ENCODE results near the gene PRDM16.

DNA sequence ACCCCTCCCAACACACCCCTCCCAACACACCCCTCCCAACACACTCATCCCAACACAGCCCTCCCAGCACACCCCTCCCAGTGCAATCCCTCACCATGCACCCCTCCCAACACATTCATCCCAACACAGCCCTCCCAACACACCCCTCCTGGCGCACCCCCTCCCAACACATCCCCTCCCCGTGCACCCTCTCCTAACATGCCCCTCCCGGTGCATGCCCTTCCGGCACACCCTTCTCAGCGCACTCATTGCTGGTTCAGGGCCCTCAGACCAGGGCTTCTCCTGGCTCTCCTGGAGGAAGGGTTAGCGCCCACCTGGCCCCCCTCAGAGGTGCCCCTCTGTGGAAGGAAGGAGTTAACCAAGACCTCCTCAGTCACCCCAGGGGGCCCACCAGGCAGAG is 310.9 kb downstream of the PRDM16 start:
- no peak for TF ChIP-seq MYC (IDR thresholded peaks at IDR 0.05; ENCODE audit: low read depth, low read length)
- TF ChIP-seq, protein P1, sequence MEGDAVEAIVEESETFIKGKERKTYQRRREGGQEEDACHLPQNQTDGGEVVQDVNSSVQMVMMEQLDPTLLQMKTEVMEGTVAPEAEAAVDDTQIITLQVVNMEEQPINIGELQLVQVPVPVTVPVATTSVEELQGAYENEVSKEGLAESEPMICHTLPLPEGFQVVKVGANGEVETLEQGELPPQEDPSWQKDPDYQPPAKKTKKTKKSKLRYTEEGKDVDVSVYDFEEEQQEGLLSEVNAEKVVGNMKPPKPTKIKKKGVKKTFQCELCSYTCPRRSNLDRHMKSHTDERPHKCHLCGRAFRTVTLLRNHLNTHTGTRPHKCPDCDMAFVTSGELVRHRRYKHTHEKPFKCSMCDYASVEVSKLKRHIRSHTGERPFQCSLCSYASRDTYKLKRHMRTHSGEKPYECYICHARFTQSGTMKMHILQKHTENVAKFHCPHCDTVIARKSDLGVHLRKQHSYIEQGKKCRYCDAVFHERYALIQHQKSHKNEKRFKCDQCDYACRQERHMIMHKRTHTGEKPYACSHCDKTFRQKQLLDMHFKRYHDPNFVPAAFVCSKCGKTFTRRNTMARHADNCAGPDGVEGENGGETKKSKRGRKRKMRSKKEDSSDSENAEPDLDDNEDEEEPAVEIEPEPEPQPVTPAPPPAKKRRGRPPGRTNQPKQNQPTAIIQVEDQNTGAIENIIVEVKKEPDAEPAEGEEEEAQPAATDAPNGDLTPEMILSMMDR (IDR thresholded peaks at IDR 0.05; ENCODE audit: low read depth, low read length), result no peak
